Posterior cingulate gyrus (tissue), 11 donors: ENCODE measurements around the gene CADM1.
A peak's percentile ranks its signal among the peaks of the same experiment; 100 is the strongest.

Source experiments
- DNase-seq, 10 donors: peaks; one replicate each; pipeline versions ENCODE4 v3.0.0 to v3.0.0-alpha.2; 2020 to 2021; ENCODE audit warnings: mixed read lengths in 3 of 10
- intact Hi-C: fragments of 100-400 bp; cut with DNase I; formaldehyde crosslinking; loops from one replicate; pipeline ENCODE4 v1.15.1; 2023

Gene CADM1

GRCh38 chr11:115518983-115519628 is 14.9 kb upstream of the CADM1 start:
- intact Hi-C loops: no loop called here
- DNase-seq: no peak

GRCh38 chr11:115515647-115516395 is 11.6 kb upstream of the CADM1 start:
- DNase-seq: peak in 1 of 10 donors; percentile 62
- intact Hi-C loops: no loop called here

GRCh38 chr11:115506954-115507675 is 2.9 kb upstream of the CADM1 start:
- peak in 3 of 10 donors; percentile 11 to 32 (median 27) for DNase-seq
- intact Hi-C loops: no loop called here

DNA sequence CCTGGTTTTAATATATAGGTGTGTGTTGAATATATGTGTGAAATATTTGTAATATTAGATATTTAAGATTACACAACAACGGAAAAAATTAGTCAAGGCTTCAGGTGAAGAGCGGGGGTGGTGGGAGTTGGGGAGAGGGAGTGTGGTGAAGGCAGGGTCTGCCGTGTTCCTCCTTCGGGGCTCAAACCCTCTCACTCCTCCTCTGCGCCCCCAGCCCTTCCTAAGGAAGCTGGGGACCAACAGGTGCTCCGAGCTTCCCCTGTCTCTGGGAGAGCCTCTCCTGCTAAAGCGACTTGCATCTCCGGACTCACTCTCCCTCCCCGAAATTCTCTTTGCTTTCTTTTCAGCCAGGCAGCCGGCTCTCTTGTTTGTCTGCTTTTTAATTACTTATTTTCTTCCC is 960 bp upstream of the CADM1 start:
- DNase-seq: peak in 2 of 10 donors; percentile 11 to 74
- intact Hi-C loops: no loop called here

GRCh38 chr11:115503886-115504275 is 334 bp downstream of the CADM1 start:
- DNase-seq: no peak
- intact Hi-C loops: no loop called here

- peak; percentile 72 to 98 (median 82) for DNase-seq
- intact Hi-C loops: no loop called here
Measured at GRCh38 chr11:115503083-115503885, 931 bp downstream of the CADM1 start.

DNA sequence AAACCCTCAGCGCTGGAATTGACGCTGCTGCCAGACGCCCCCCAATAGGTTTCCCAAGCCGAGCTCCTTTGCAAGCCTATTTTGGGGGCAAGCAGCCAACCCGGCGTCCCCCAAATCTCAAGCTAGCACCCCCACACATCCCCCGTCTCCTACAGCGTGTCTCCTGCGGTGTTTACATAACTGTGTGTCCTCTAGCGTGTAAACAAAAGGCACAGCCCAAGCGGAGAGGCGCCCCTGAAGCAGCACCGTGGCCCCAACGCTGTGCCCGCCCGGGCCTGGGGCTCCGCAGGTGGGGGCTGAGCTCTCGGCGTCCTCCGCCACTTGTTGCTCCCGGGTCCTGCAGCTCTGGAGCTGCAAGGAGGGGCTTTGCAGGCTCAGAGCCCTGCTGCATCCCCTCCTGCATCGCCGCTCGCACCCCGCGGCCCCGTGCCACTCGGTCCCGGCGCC is 1.6 kb downstream of the CADM1 start:
- intact Hi-C loops: no loop called here
- DNase-seq: peak in 3 of 10 donors; percentile 13 to 80 (median 20)

DNA sequence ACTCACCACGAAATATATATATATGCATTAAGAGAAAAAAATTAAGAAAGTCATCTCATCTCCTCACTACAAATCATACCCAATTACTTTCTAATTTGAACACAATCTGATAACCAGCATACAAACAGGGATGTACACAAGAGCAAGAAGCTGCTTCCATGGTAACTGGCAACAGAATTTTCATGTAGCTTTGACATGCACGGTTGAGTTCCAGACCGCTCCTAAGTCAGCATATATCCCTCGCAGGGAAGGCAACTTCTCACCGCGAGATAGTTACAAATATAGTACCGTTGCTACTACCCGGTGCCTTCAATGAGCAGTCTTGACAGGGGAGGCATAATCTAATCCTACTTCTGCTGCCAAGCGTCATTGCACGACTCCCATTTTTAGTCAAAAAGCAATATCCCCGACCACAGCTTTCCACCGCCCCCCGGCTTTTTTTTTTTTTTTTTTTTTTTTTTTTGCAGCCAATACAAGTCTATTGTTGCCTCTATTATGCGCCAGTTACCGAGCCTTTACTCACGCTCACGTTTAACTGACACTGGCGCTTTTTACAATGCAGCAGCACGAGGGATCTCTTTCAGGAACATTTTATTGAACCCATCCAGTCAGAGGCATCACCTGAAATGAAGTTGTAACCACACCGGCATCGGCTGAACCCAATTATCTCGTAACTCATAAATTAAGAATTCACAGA is 2.2 kb downstream of the CADM1 start:
- intact Hi-C loops: loop anchor here (2.0 kb wide), 1 partner anchor 167 kb away; no protein-coding TSS in a partner anchor
- DNase-seq: peak in 4 of 10 donors; percentile 16 to 69 (median 18)

GRCh38 chr11:115501502-115501892 is 2.7 kb downstream of the CADM1 start:
- intact Hi-C loops: loop anchor here (2.0 kb wide), 1 partner anchor 167 kb away; no protein-coding TSS in a partner anchor

GRCh38 chr11:115500547-115501501 is 3.4 kb downstream of the CADM1 start:
- DNase-seq: peak in 3 of 10 donors; percentile 10 to 40 (median 29)
- intact Hi-C loops: loop anchor here (2.0 kb wide), 1 partner anchor 166 kb away; no protein-coding TSS in a partner anchor

More at GRCh38 chr11:115501502-115501892, 2.7 kb downstream of the CADM1 start:
- peak in 1 of 10 donors; percentile 10 for DNase-seq

GRCh38 chr11:115499891-115500290 is 4.3 kb downstream of the CADM1 start:
- intact Hi-C loops: loop anchor here (2.0 kb wide), 1 partner anchor 165 kb away; no protein-coding TSS in a partner anchor
- no peak for DNase-seq

- DNase-seq: no peak
- intact Hi-C loops: no loop called here
Measured at GRCh38 chr11:115499241-115499799, 4.9 kb downstream of the CADM1 start.

GRCh38 chr11:115498354-115498753 is 5.9 kb downstream of the CADM1 start:
- DNase-seq: no peak
- intact Hi-C loops: no loop called here

DNA sequence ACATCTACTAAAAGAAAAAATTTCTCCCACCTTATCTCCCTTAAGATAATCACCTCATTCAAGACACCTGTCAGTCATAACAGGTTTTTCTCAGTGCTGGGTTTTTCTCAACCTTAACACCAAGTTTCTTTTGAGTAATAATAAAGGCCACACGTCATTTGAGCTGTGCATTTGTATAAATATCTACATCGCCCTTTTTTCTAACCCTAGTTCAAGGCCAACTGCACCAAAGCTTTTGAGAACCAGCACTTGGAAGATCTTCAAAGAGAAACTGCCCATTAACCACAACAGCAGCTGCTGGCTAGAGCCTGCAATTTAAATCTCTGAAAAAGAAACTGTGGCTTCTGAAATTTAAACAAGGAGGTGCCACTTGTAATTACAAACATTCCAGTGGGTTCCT is 6.9 kb downstream of the CADM1 start:
- no peak for DNase-seq
- intact Hi-C loops: no loop called here

DNA sequence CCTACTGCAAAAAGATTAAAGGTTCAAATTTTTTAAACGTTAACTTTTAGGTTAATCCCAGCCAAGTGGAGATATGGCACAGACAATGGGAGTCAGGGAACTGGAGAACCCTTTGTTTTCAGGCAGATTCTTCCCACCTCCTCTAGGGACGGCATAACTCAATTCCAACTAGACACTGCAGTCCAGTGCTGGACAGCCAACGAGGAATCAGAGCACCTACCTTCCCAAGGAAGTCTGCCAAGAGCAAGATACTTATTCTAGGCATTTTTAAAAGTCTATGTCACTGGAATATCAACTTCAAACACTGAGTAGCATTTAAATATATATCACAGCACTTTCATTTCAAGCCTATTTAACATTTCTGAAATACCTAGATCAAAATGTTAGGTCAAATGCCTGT is 7.3 kb downstream of the CADM1 start:
- DNase-seq: no peak
- intact Hi-C loops: no loop called here

DNA sequence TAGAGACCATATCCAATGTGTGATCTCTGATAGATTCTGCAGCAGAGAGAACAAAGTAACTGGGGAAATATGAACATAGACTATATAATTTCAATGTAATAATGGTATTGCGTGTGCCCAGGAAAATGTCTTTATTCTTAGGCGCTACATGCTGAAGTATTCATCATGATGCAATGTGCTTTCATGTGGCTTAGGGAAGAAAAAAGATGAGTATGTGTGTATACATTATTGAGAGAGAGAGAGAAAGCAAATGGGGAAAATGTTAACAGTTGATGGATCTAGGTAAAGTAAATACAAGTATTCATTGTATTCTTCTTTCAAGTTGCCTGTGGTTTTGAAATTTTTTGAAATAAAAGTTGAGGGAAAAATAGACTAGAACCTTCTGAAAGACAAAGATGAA is 10.3 kb downstream of the CADM1 start:
- intact Hi-C loops: no loop called here
- DNase-seq: no peak

- intact Hi-C loops: no loop called here
- DNase-seq: no peak
Measured at GRCh38 chr11:115493488-115493887, 10.7 kb downstream of the CADM1 start.

DNA sequence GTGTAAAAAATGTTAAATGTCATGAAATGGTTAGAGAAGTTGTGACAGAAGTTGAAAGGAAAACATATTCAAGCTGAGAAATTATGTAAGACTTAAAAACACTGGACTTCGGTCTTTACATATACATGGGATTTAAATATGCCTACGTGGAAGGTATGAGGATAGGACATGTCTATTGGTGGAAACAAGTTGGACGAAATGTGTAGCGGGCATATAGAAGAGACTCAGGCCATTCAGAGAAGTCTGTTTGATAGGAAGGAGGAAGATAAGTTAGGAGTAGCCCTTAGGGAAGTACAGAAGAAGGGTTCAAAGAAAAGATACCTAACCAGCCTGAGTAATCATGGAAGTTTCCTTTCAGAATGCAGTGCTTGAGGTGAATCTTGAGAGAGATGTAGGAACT is 14.7 kb downstream of the CADM1 start:
- intact Hi-C loops: no loop called here
- DNase-seq: no peak
